ENCODE measurements around the gene BEND7.

The BEND7 gene

GRCh38 chr10:13536674-13537366 is 8.0 kb upstream of the BEND7 start:
- H3K36me3 Mint-ChIP-seq (ENCODE audit: low read depth) = no peaks in the 10 kb centered on the region
- no peaks in the 10 kb centered on the region for H3K4me1 Mint-ChIP-seq (ENCODE audit: low read depth)
- H3K27ac Mint-ChIP-seq = no peak overlapping the region
- no peaks in the 10 kb centered on the region for H3K9me3 Mint-ChIP-seq
- DNase-seq (ENCODE audit: low spot score) = no peak
- H3K27me3 Mint-ChIP-seq (ENCODE audit: low read depth) = peaks cover 15% of the 10 kb centered on the region
- H3K4me3 Mint-ChIP-seq = no peak overlapping the region

GRCh38 chr10:13535346-13535745 is 6.5 kb upstream of the BEND7 start:
- no peak overlapping the region for H3K4me3 Mint-ChIP-seq
- peaks cover 24% of the 10 kb centered on the region for H3K27me3 Mint-ChIP-seq (ENCODE audit: low read depth)
- H3K36me3 Mint-ChIP-seq (ENCODE audit: low read depth) = no peaks in the 10 kb centered on the region
- no peak overlapping the region for H3K27ac Mint-ChIP-seq
- H3K9me3 Mint-ChIP-seq = no peaks in the 10 kb centered on the region
- DNase-seq (ENCODE audit: low spot score) = no peak
- H3K4me1 Mint-ChIP-seq (ENCODE audit: low read depth) = no peaks in the 10 kb centered on the region

DNA sequence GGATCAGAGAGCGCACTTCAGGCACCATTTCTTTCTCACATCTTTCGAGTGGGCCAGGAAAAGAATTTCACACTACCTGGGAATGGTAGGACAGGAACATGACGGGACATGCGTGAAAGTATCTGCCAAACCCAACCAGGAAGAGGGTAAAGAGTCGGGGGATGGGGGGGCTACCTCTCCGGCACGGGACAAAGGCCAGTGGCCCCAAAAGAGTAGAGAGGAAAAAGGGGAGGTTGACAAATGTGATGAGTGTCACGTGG is 830 bp upstream of the BEND7 start:
- H3K9me3 Mint-ChIP-seq = no peaks in the 10 kb centered on the region
- peaks cover 7% of the 10 kb centered on the region for H3K4me1 Mint-ChIP-seq (ENCODE audit: low read depth)
- no peaks in the 10 kb centered on the region for H3K36me3 Mint-ChIP-seq (ENCODE audit: low read depth)
- peaks cover 65% of the 10 kb centered on the region for H3K27me3 Mint-ChIP-seq (ENCODE audit: low read depth)
- no peak overlapping the region for H3K4me3 Mint-ChIP-seq
- no peak for DNase-seq (ENCODE audit: low spot score)
- H3K27ac Mint-ChIP-seq = no peak overlapping the region

DNA sequence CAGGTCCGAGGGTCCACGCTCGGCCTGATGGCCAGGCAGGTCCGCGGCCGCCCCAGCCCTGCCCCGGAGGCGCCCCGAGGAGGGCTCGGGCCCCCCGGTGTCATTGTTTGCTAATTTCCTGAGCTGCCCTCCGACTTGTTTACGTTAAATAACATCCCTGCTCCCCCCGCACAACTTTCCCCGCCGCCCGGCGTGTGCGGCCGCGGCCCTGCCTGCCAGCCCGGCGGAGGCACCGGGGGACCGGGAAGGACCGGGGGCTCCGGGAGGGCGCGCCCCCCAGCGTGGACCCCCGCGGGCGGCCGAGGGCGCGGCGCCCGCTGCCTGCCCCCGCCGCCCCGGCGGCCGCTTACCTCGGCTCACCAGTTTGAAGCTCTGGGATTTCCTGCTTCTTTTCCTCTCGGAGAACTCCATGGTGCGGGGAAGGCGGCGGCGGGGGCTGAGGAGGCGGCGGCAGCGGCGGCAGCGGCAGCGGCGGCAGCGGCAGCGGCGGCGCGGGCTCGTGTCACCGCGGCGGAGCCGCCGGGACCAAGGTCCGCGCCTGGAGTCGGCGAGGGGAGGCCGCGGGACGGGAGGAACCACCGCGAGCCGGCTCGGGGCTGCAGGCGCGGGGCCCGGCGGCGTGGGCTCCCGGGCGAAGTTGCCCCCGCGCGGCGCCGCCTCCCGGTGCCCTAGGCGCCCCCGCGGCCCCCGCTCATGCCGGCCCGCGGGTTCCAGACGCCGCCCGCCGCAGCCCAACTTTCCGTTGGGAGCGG is 515 bp downstream of the BEND7 start:
- no peaks in the 10 kb centered on the region for H3K9me3 Mint-ChIP-seq
- H3K36me3 Mint-ChIP-seq (ENCODE audit: low read depth) = no peaks in the 10 kb centered on the region
- no peak for DNase-seq (ENCODE audit: low spot score)
- H3K27me3 Mint-ChIP-seq (ENCODE audit: low read depth) = peaks cover 73% of the 10 kb centered on the region
- peaks cover 7% of the 10 kb centered on the region for H3K4me1 Mint-ChIP-seq (ENCODE audit: low read depth)
- no peak overlapping the region for H3K27ac Mint-ChIP-seq
- H3K4me3 Mint-ChIP-seq = peak overlapping the region; percentile 36

DNA sequence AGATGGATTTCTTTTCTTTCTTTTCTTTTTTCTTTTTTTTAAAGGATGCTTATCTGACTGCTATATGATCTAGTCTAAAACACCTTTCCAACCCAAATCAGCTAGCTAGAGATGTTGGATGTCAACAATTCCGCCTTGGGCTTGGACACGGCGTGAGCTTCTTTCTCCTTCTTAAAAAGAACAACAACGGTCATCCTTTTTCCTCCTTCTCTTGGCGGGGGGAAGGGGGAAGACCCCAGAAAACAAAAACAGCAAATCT is 1.0 kb downstream of the BEND7 start:
- peaks cover 69% of the 10 kb centered on the region for H3K27me3 Mint-ChIP-seq (ENCODE audit: low read depth)

DNA sequence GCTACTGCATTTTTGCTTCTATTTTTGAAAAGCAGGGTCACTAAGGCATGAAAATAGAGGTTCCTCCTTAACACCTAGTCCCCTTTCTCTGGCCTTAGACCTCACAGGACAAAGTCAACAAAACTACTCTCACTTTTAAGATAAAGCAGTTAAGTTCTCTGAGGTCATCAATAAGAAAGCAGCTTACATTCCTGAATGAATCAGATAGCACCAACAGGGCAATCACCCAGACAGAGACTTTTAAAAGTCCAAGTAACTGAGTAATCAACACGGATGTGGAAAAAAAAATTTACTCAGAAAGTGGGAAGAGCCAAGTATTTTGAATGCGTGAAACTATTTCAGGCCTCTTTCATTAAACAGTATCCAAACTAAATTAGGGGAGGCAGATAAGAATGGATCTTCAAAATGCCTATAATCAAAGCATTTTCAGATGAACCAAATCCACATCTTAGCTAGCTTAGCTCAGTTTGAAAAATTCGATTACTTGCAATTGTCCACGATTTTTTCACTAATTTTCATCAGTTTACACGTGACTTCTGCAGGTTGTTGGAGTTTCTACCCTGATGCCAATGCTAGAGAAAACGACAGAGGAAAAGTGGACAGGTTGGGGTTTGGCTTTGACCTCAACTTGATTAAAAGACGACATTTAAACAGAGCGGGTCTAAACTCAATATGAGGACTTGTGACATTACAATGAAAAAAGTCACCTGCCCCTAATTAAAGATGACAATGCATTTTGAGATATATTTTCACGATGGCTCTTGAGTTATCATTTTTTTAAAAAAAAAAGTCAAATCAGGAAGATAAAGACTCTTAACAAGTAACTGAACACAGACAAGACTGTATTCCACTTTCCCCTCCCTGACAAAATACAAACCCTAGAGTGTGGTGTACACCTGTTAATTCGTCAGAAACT is 1.6 kb downstream of the BEND7 start:
- Mint-ChIP-seq H3K4me1 (ENCODE audit: low read depth) (peaks cover 7% of the 10 kb centered on the region), H3K27ac (no peak overlapping the region), H3K36me3 (ENCODE audit: low read depth) (no peaks in the 10 kb centered on the region), H3K9me3 (no peaks in the 10 kb centered on the region), H3K4me3 (peak overlapping the region; percentile 36), H3K27me3 (ENCODE audit: low read depth) (peaks cover 70% of the 10 kb centered on the region)
- no peak for DNase-seq (ENCODE audit: low spot score)

More for the DNA sequence above, 1.0 kb downstream of the BEND7 start:
- no peak for DNase-seq (ENCODE audit: low spot score)
- Mint-ChIP-seq H3K4me1 (ENCODE audit: low read depth) (peaks cover 7% of the 10 kb centered on the region), H3K9me3 (no peaks in the 10 kb centered on the region), H3K4me3 (peak overlapping the region; percentile 36), H3K36me3 (ENCODE audit: low read depth) (no peaks in the 10 kb centered on the region), H3K27ac (no peak overlapping the region)

DNA sequence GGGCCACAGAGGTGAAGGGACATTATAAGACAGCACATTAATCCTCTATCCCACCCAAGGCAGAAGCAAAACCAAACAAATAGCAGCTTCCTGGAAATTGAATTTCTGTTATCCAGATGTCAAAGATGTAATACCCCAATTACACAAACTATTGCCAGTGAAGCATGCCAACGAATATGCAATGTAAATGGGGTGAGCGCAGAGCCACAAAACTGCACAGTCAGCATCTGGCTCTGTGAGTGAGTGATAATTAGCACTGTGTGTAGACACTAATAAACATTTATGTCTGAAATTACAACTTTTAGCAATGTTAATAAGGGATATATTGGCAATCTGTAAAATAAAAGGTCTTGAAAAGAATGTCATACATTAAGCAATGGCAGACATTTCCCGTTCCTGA is 3.2 kb downstream of the BEND7 start:
- Mint-ChIP-seq H3K36me3 (ENCODE audit: low read depth) (no peaks in the 10 kb centered on the region), H3K4me1 (ENCODE audit: low read depth) (peaks cover 7% of the 10 kb centered on the region), H3K27me3 (ENCODE audit: low read depth) (peaks cover 60% of the 10 kb centered on the region), H3K9me3 (no peaks in the 10 kb centered on the region), H3K4me3 (no peak overlapping the region), H3K27ac (no peak overlapping the region)
- no peak for DNase-seq (ENCODE audit: low spot score)

DNA sequence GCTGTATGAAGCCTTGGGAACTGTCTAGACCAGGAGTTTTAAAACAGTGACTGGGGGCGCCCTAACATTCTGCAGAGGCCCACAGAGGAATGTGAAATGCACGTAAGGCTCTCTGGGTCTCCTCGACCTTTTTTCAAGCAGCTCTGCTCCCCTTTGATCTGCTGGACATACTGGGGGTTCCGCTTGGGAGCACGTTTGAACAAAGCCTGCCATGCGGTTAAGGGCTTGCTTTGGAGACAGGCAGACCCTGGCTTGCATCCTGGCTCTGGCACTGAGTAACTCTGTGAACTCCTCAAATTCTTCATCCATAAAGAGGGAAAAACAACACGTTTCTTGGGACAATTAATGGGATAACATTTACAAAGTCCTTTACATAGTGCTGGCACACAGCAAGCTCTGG is 7.8 kb downstream of the BEND7 start:
- Mint-ChIP-seq H3K9me3 (no peaks in the 10 kb centered on the region), H3K27me3 (ENCODE audit: low read depth) (peaks cover 27% of the 10 kb centered on the region), H3K27ac (no peak overlapping the region), H3K36me3 (ENCODE audit: low read depth) (no peaks in the 10 kb centered on the region), H3K4me3 (no peak overlapping the region), H3K4me1 (ENCODE audit: low read depth) (no peaks in the 10 kb centered on the region)
- no peak for DNase-seq (ENCODE audit: low spot score)

GRCh38 chr10:13520194-13520593 is 8.6 kb downstream of the BEND7 start:
- H3K4me3 Mint-ChIP-seq = no peak overlapping the region
- no peaks in the 10 kb centered on the region for H3K4me1 Mint-ChIP-seq (ENCODE audit: low read depth)
- no peaks in the 10 kb centered on the region for H3K36me3 Mint-ChIP-seq (ENCODE audit: low read depth)
- peaks cover 19% of the 10 kb centered on the region for H3K27me3 Mint-ChIP-seq (ENCODE audit: low read depth)
- no peaks in the 10 kb centered on the region for H3K9me3 Mint-ChIP-seq
- no peak for DNase-seq (ENCODE audit: low spot score)
- no peak overlapping the region for H3K27ac Mint-ChIP-seq

DNA sequence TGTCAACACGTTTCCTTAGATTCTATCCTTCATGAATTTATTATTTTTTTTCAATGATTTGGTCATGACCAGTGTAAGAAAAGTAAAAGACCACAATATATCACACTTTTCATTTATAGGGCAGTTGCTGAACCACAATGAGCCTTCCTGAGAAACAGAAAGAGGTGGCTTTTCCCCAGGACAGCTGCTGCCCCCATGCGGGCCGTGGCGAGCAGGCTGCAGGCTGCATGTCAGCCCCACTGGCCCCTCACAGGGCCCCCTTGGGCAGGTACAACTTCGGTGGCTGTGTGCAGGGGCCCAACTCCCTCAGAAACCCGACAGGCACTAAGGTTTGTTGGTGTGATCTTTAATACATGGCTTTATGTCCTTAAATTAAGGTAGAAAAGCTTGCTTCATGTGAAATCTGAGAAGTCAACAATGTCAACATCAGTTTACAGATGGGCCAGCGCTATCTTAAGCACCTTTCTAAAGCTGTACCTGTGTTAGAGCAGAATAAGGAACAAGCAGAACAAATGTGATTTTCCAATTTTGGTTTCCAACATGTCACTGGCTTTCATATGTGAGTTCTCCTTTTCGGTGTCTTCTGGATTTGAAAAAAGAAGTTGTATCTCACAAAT is 10.6 kb downstream of the BEND7 start:
- Mint-ChIP-seq H3K27me3 (ENCODE audit: low read depth) (peaks cover 6% of the 10 kb centered on the region), H3K9me3 (no peaks in the 10 kb centered on the region), H3K4me3 (no peak overlapping the region), H3K36me3 (ENCODE audit: low read depth) (no peaks in the 10 kb centered on the region), H3K4me1 (ENCODE audit: low read depth) (no peaks in the 10 kb centered on the region), H3K27ac (no peak overlapping the region)
- DNase-seq (ENCODE audit: low spot score) = no peak

DNA sequence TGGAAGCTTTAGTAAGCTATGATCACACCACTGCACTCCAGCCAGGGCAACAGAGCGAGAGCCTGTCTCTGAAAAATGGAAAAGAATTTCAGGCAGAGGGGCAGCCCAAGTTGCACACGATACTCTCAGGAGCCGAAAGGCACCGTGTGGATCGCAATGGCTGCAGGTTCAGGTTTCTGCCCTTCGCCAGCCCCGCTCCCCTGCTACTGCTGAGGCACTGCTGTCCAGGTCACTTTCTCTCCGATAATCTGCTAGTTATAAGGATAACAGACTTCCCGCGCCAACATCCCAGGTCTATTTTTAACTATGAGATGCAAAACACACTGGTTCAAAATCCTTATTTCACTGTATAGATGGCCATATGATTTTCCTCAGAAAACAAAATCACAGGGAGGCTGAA is 11.1 kb downstream of the BEND7 start:
- Mint-ChIP-seq H3K4me3 (no peak overlapping the region), H3K36me3 (ENCODE audit: low read depth) (no peaks in the 10 kb centered on the region), H3K27ac (no peak overlapping the region), H3K9me3 (no peaks in the 10 kb centered on the region), H3K27me3 (ENCODE audit: low read depth) (peaks cover 5% of the 10 kb centered on the region), H3K4me1 (ENCODE audit: low read depth) (no peaks in the 10 kb centered on the region)
- DNase-seq (ENCODE audit: low spot score) = no peak

GRCh38 chr10:13516176-13516575 is 12.6 kb downstream of the BEND7 start:
- Mint-ChIP-seq H3K4me3 (no peak overlapping the region), H3K9me3 (no peaks in the 10 kb centered on the region), H3K27ac (no peak overlapping the region), H3K4me1 (ENCODE audit: low read depth) (no peaks in the 10 kb centered on the region), H3K27me3 (ENCODE audit: low read depth) (peaks cover 2% of the 10 kb centered on the region), H3K36me3 (ENCODE audit: low read depth) (no peaks in the 10 kb centered on the region)
- DNase-seq (ENCODE audit: low spot score) = no peak

DNA sequence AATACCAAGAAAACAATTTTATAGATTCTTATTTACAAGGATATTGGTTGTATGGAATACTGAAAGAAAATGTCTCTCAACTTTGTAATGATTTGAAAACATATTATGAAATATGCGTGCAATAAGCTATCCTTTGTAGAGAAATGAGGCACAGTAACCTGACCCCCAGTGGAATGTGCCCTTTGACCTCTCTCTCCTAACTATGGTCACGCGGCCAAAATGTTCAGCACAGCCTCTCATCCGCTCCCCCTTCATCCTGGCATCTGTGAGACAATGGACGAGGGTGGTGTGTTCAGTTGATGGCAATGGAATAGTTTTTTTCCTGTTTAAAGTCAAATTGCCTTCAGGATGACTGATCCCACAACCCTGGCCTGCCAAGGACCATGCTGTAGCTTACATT is 13.3 kb downstream of the BEND7 start:
- no peak overlapping the region for H3K4me3 Mint-ChIP-seq
- DNase-seq (ENCODE audit: low spot score) = no peak
- H3K27me3 Mint-ChIP-seq (ENCODE audit: low read depth) = peaks cover 2% of the 10 kb centered on the region
- no peaks in the 10 kb centered on the region for H3K36me3 Mint-ChIP-seq (ENCODE audit: low read depth)
- no peaks in the 10 kb centered on the region for H3K9me3 Mint-ChIP-seq
- H3K4me1 Mint-ChIP-seq (ENCODE audit: low read depth) = no peaks in the 10 kb centered on the region
- H3K27ac Mint-ChIP-seq = no peak overlapping the region

DNA sequence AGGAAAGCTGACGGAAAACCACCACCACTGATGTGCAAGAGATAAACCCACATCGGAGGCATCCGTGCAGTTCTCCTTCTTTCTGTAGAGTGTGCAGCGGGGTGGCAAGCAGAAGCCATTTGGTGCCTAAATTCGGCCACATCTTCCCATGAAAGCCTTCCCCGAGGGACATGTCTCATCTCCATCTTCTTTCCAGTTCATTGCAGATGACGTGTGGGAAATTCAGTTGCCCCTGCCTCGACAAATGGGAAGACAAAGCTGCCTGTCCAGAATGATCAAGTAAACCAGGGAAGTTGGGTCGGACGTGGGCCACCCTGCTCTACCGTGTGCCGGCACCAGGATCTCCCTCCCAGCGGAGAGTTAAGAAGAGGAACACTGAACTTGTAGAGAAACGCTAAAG is 14.5 kb downstream of the BEND7 start:
- no peaks in the 10 kb centered on the region for H3K9me3 Mint-ChIP-seq
- H3K4me1 Mint-ChIP-seq (ENCODE audit: low read depth) = no peaks in the 10 kb centered on the region
- H3K27me3 Mint-ChIP-seq (ENCODE audit: low read depth) = peaks cover 2% of the 10 kb centered on the region
- no peaks in the 10 kb centered on the region for H3K36me3 Mint-ChIP-seq (ENCODE audit: low read depth)
- H3K4me3 Mint-ChIP-seq = no peak overlapping the region
- DNase-seq (ENCODE audit: low spot score) = no peak
- no peak overlapping the region for H3K27ac Mint-ChIP-seq
